GM23338 (cell line): ENCODE measurements around the gene MYO9B. TPM values are rescaled to one million over a fixed set of nuclear protein-coding genes. Genes with fewer than 3 reads are reported as not detected.

Source experiments
- ATAC-seq: fragments of 200-7000 bp; cut with Tn5 transposase; 3 replicates; pipeline ENCODE4 v1.9.1; 2020
- DNase-seq: peaks from one replicate; pipeline ENCODE4 v3.0.0-alpha.2; 2015; ENCODE audit warnings: low spot score
- H2AFZ ChIP-seq: fragments of 200-600 bp; sonication (generic); 2 replicates; pipeline ENCODE4 v1.8.0; 2016; ENCODE audit warnings: antibody characterized with exemption, mild to moderate bottlenecking, moderate library complexity
- H3F3A ChIP-seq: fragments of 200-600 bp; sonication (generic); replicated peaks from 2 replicates; pipeline ENCODE4 v1.8.0; 2017; ENCODE audit warnings: antibody characterized with exemption, mixed run types, low read depth
- H3K27ac ChIP-seq: fragments of 200-600 bp; sonication (generic); 2 replicates; pipeline ENCODE4 v1.6.1; 2016; ENCODE audit warnings: low read depth
- H3K27me3 ChIP-seq: fragments of 200-600 bp; sonication (generic); 2 replicates; pipeline ENCODE4 v1.8.0; 2016; ENCODE audit warnings: mild to moderate bottlenecking, mixed run types, moderate library complexity; ENCODE audit not compliant: insufficient read depth
- H3K36me3 ChIP-seq: fragments of 200-600 bp; sonication (generic); 2 replicates; pipeline ENCODE4 v1.8.0; 2016; ENCODE audit warnings: mild to moderate bottlenecking; ENCODE audit not compliant: insufficient read depth
- H3K4me1 ChIP-seq: fragments of 200-600 bp; sonication (generic); 2 replicates; pipeline ENCODE4 v1.8.0; 2016; ENCODE audit warnings: mild to moderate bottlenecking, moderate library complexity; ENCODE audit not compliant: insufficient read depth
- H3K4me2 ChIP-seq: fragments of 200-600 bp; sonication (generic); 2 replicates; pipeline ENCODE4 v1.7.1; 2017; ENCODE audit warnings: mixed run types
- H3K4me3 ChIP-seq: fragments of 200-600 bp; sonication (generic); 2 replicates; pipeline ENCODE4 v1.6.1; 2016; ENCODE audit warnings: mixed run types
- H3K79me2 ChIP-seq: fragments of 200-600 bp; sonication (generic); replicated peaks from 2 replicates; pipeline ENCODE4 v1.8.0; 2017; ENCODE audit warnings: mild to moderate bottlenecking; ENCODE audit not compliant: insufficient read depth
- H3K9me2 ChIP-seq: fragments of 200-600 bp; sonication (generic); 2 replicates; pipeline ENCODE4 v1.8.0; 2017; ENCODE audit not compliant: insufficient read depth
- H4K20me1 ChIP-seq: fragments of 200-600 bp; sonication (generic); replicated peaks from 2 replicates; pipeline ENCODE4 v1.8.0; 2017; ENCODE audit warnings: mild to moderate bottlenecking; ENCODE audit not compliant: insufficient read depth
- H3K27ac Mint-ChIP-seq: 2 replicates; pipeline ENCODE4 v1.8.0; 2020; ENCODE audit warnings: inconsistent platforms, mild to moderate bottlenecking, moderate library complexity, mixed read lengths
- H3K27me3 Mint-ChIP-seq: 3 replicates; pipeline ENCODE4 v1.8.0; 2022; ENCODE audit warnings: low read depth, mild to moderate bottlenecking, moderate library complexity, mixed read lengths, inconsistent platforms; ENCODE audit not compliant: insufficient read depth, poor library complexity
- H3K36me3 Mint-ChIP-seq: 3 replicates; pipeline ENCODE4 v1.8.0; 2021; ENCODE audit warnings: low read depth, mild to moderate bottlenecking, inconsistent platforms, moderate library complexity, mixed read lengths
- H3K4me1 Mint-ChIP-seq: 3 replicates; pipeline ENCODE4 v1.8.0; 2020; ENCODE audit warnings: mild to moderate bottlenecking, inconsistent platforms, mixed read lengths
- H3K4me3 Mint-ChIP-seq: 3 replicates; pipeline ENCODE4 v1.8.0; 2021; ENCODE audit warnings: moderate library complexity, mild to moderate bottlenecking, inconsistent platforms, mixed read lengths
- H3K9me3 Mint-ChIP-seq: 3 replicates; pipeline ENCODE4 v1.8.0; 2020; ENCODE audit warnings: moderate library complexity, mild to moderate bottlenecking, inconsistent platforms, mixed read lengths
- CREB1 ChIP-seq: fragments of 250-450 bp; sonication (Bioruptor Pico); IDR thresholded peaks from 2 replicates; pipeline ENCODE4 v1.5.0; 2020; ENCODE audit warnings: low read depth, mild to moderate bottlenecking, moderate library complexity
- JUNB ChIP-seq: IDR thresholded peaks from one replicate; pipeline ENCODE4 v1.6.1; 2016; ENCODE audit warnings: antibody characterized with exemption; ENCODE audit not compliant: unreplicated experiment
- POLR2AphosphoS5 ChIP-seq: IDR thresholded peaks from 2 replicates; pipeline ENCODE4 v1.6.1; 2016; ENCODE audit warnings: antibody characterized with exemption, low read depth
- REST ChIP-seq: IDR thresholded peaks from one replicate; pipeline ENCODE4 v1.6.1; 2018; ENCODE audit warnings: antibody characterized with exemption; ENCODE audit not compliant: unreplicated experiment
- STAT1 ChIP-seq: IDR thresholded peaks from one replicate; pipeline ENCODE4 v1.6.1; 2016; ENCODE audit warnings: antibody characterized with exemption; ENCODE audit not compliant: unreplicated experiment
- ZNF114 ChIP-seq: fragments of 250-450 bp; sonication (Bioruptor Pico); IDR thresholded peaks from 2 replicates; pipeline ENCODE4 v1.5.0; 2020; ENCODE audit warnings: mild to moderate bottlenecking, moderate library complexity
- ZNF462 ChIP-seq: fragments of 250-450 bp; sonication (Bioruptor Pico); IDR thresholded peaks from 2 replicates; pipeline ENCODE4 v1.5.0; 2020; ENCODE audit warnings: mild to moderate bottlenecking, moderate library complexity
- polyA plus RNA-seq: library from polyadenylated mRNA; unstranded; fragments of >200 nt; fragmentation: Nextera tagmentation; extraction: Ambion mirVana; gene quantifications from 2 replicates; pipeline ENCODE4 v1.2.1, GENCODE V29; 2016
- total RNA-seq: library from RNA; depleted of rRNA; stranded (reverse); fragments of >200 nt; shearing (Covaris generic); gene quantifications from 2 replicates; pipeline ENCODE4 v1.2.3, GENCODE V29; 2014
- TF ChIP-seq, protein P1 (sequence below): IDR thresholded peaks from 2 replicates; pipeline ENCODE4 v1.6.1; 2016; ENCODE audit warnings: antibody characterized with exemption

Gene MYO9B
- total and polyA plus RNA-seq, 2 experiments from 2014 or later, result 28.7 to 61.3 TPM

DNA sequence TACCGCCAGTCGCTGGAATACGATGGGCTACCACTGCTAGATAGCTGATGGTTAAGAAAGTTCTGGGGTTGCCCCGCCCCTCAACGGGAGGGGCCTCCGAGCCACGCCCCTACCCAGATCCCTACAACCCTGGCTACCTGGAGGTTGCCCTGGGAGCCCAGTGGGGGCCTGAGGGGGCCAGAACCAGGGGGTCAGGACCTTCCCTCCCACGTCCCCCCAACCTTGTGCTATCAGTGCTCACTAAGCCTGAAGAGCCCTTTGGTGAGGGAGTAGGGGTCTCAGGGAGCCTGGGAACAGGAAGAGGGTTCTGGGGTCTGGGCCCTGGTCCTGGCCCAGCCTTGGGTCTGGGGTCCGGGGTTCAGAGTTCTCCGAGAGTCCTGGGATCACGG, 159.3 kb downstream of the MYO9B start:
- Histone ChIP-seq H3K4me1 (peaks cover 12% of the 10 kb centered on the region), H3K36me3 (peaks cover 6% of the 10 kb centered on the region; the same call in 1 of the 2 replicates), H3K4me2 (peak overlapping the region; percentile 94), H3K9me2 (no peaks in the 10 kb centered on the region), H2AFZ (no peak overlapping the region), H4K20me1 (peaks cover 28% of the 10 kb centered on the region), H3K79me2 (peaks cover 58% of the 10 kb centered on the region), H3K27ac (peak overlapping the region; percentile 83), H3F3A (peaks cover 42% of the 10 kb centered on the region), H3K4me3 (peak overlapping the region; percentile 93), H3K27me3 (no peaks in the 10 kb centered on the region)
- Mint-ChIP-seq H3K36me3 (peaks cover 56% of the 10 kb centered on the region), H3K4me3 (peak overlapping the region; percentile 85), H3K27ac (0 out of 2 replicates have a peak overlapping the region, but pooled peaks have one; percentile 40), H3K9me3 (no peaks in the 10 kb centered on the region), H3K4me1 (peaks cover 18% of the 10 kb centered on the region), H3K27me3 (peaks cover 16% of the 10 kb centered on the region)
- peak; percentile 85 for DNase-seq
- peak; percentile 80 for ATAC-seq
- TF ChIP-seq POLR2AphosphoS5 (peak; percentile 96), CREB1 (no peak)

GRCh38 chr19:17235300-17235970, 159.9 kb downstream of the MYO9B start:
- ATAC-seq, result peak; percentile 65
- peaks cover 12% of the 10 kb centered on the region for H3K4me1 ChIP-seq
- peaks cover 45% of the 10 kb centered on the region for H3F3A ChIP-seq
- no peaks in the 10 kb centered on the region for H3K9me2 ChIP-seq
- no peak overlapping the region for H2AFZ ChIP-seq
- DNase-seq, result peak; percentile 65
- peaks cover 18% of the 10 kb centered on the region for H3K4me1 Mint-ChIP-seq
- H3K27me3 ChIP-seq, result no peaks in the 10 kb centered on the region
- H3K27ac ChIP-seq, result peak overlapping the region; percentile 83; the same call in 1 of the 2 replicates
- peaks cover 29% of the 10 kb centered on the region for H4K20me1 ChIP-seq
- H3K4me3 Mint-ChIP-seq, result peak overlapping the region; percentile 85
- H3K4me3 ChIP-seq, result peak overlapping the region; percentile 93
- H3K27ac Mint-ChIP-seq, result 0 out of 2 replicates have a peak overlapping the region, but pooled peaks have one; percentile 40
- H3K4me2 ChIP-seq, result peak overlapping the region; percentile 94
- peaks cover 18% of the 10 kb centered on the region for H3K27me3 Mint-ChIP-seq
- peaks cover 55% of the 10 kb centered on the region for H3K36me3 Mint-ChIP-seq
- peaks cover 58% of the 10 kb centered on the region for H3K79me2 ChIP-seq
- no peaks in the 10 kb centered on the region for H3K9me3 Mint-ChIP-seq
- H3K36me3 ChIP-seq, result peaks cover 6% of the 10 kb centered on the region; the same call in 1 of the 2 replicates
- TF ChIP-seq STAT1, result no peak
- TF ChIP-seq CREB1, result no peak
- TF ChIP-seq, protein P1, sequence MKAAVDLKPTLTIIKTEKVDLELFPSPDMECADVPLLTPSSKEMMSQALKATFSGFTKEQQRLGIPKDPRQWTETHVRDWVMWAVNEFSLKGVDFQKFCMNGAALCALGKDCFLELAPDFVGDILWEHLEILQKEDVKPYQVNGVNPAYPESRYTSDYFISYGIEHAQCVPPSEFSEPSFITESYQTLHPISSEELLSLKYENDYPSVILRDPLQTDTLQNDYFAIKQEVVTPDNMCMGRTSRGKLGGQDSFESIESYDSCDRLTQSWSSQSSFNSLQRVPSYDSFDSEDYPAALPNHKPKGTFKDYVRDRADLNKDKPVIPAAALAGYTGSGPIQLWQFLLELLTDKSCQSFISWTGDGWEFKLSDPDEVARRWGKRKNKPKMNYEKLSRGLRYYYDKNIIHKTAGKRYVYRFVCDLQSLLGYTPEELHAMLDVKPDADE, result no peak
- no peak for TF ChIP-seq REST
- no peak for TF ChIP-seq ZNF462 (CRISPR knock-in tag)
- peak; percentile 33; the same call in 1 of the 2 replicates for TF ChIP-seq POLR2AphosphoS5
- TF ChIP-seq JUNB, result no peak
- TF ChIP-seq ZNF114 (CRISPR knock-in tag), result no peak
